ENCODE measurements around the gene FGFBP3. TPM values are rescaled to one million over a fixed set of nuclear protein-coding genes. Genes with fewer than 3 reads are reported as not detected.

FGFBP3 gene
- total RNA-seq, 3 donors from 2014 or later, result 0.59 to 1.1 (median 0.66) TPM

DNA sequence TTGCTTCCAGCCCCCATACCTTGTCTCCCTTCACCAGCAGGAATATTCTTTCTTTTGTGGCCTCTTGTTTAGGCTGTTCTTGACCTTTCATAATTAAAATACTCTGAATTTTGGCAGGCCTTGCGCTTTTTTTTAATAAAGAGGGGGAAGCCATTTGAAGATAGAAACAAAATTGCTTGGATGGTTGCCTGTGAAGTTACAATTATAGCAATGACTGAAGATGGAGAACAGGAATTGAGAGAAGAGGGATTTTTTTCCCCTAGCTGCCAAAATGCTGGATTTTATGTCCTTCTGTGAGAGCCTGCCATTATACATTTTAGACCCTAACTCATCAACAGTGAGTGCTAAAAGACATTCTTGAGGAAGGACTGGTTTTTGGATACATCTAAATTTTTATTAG is 24.8 kb downstream of the FGFBP3 start:
- DNase-seq (ENCODE audit: low spot score in 2 of 2), result no peak
- H3K4me3 ChIP-seq, result no peak overlapping the region
- no peaks in the 10 kb centered on the region for H3K27me3 ChIP-seq
- no peaks in the 10 kb centered on the region for H3K9me3 ChIP-seq
- H3K4me1 ChIP-seq, result no peaks in the 10 kb centered on the region
- no peak for TF ChIP-seq POLR2A (IDR thresholded peaks at IDR 0.05)
- TF ChIP-seq, protein P1, sequence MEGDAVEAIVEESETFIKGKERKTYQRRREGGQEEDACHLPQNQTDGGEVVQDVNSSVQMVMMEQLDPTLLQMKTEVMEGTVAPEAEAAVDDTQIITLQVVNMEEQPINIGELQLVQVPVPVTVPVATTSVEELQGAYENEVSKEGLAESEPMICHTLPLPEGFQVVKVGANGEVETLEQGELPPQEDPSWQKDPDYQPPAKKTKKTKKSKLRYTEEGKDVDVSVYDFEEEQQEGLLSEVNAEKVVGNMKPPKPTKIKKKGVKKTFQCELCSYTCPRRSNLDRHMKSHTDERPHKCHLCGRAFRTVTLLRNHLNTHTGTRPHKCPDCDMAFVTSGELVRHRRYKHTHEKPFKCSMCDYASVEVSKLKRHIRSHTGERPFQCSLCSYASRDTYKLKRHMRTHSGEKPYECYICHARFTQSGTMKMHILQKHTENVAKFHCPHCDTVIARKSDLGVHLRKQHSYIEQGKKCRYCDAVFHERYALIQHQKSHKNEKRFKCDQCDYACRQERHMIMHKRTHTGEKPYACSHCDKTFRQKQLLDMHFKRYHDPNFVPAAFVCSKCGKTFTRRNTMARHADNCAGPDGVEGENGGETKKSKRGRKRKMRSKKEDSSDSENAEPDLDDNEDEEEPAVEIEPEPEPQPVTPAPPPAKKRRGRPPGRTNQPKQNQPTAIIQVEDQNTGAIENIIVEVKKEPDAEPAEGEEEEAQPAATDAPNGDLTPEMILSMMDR (IDR thresholded peaks at IDR 0.05), result no peak
- H3K36me3 ChIP-seq, result no peaks in the 10 kb centered on the region
- intact Hi-C loops (cut with DNase I; ENCODE audit: low total_unique reads), result no loop called here
- peak overlapping the region; percentile 25 to 81 for H3K27ac ChIP-seq

DNA sequence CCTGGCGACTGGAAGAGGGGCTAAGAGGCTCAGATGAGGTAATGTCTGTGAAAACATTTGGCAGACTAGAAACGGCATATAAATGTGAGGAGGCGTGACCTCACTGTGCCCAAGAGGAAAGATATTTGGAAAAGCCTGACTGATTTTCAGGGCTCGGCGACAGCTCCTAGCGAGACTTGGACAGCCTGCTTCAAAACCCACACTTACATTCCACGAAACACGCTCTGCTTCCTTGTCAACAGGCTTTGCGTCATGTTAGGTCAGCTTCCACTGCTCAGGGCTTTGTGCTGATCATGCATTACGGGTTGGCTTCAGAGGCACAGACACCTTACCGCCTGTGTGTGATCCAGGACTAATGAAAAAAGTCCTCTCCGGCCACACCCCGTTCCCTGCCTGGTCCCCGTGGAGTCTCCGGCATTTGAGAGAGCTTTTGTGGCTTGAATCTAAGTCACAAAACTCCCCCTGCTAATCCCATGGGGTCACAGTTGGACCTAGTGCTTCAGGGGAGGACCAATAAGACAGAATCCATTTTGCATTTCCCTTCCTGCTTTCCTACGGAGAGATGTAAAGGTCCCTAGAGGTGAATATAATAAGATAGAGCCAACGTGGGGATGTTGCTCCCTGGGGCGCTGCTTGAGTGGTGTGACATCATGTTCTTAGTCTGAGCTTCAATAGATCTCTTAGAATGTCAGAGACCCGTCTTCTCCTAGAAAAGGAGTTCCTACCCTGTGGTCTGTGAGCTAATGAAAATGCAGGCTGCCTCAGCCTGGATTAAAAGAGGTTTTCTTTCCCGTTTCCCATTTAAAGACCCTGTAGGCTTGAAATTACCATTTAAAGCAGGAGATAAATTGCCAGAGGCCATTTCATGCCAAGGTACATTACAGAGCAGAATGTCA is 25.5 kb downstream of the FGFBP3 start:
- H3K36me3 ChIP-seq, result no peaks in the 10 kb centered on the region
- no peaks in the 10 kb centered on the region for H3K27me3 ChIP-seq
- peak overlapping the region; percentile 25 to 81 for H3K27ac ChIP-seq
- no peaks in the 10 kb centered on the region for H3K4me1 ChIP-seq
- peak overlapping the region in 2 of 3 donors; percentile 21 for H3K4me3 ChIP-seq
- peak; percentile 54 to 70 for DNase-seq (ENCODE audit: low spot score in 2 of 2)
- intact Hi-C loops (cut with DNase I; ENCODE audit: low total_unique reads), result no loop called here
- H3K9me3 ChIP-seq, result no peaks in the 10 kb centered on the region
- peak in 1 of 3 donors; percentile 48 for TF ChIP-seq POLR2AphosphoS5 (IDR thresholded peaks at IDR 0.05)
- no peak for TF ChIP-seq POLR2A (IDR thresholded peaks at IDR 0.05)

DNA sequence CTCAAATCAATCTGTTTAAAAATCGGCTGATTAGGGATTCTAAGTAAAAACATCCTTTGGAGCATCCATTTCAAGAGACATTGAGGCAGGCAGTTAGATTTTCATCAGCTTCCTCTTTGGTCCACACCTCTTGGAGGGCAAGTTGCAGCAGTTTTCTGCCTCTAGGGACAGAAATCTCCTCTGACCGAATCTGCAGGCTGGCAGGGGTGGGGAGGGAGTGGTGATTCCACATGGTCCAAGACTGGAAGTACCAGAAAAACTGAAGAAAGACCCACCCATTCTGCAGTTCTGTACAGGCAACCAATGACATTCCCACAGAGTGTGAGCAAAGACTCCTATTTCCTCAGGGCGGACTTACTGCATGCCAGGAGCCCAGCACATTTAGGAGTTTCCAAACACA is 29.0 kb downstream of the FGFBP3 start:
- no peak for DNase-seq (ENCODE audit: low spot score in 2 of 2)
- H3K27ac ChIP-seq, result no peak overlapping the region
- intact Hi-C loops (cut with DNase I; ENCODE audit: low total_unique reads), result no loop called here
- no peak overlapping the region for H3K4me3 ChIP-seq
- TF ChIP-seq POLR2AphosphoS5 (IDR thresholded peaks at IDR 0.05), result no peak
- TF ChIP-seq, protein P1 (IDR thresholded peaks at IDR 0.05), result no peak
- no peak for TF ChIP-seq POLR2A (IDR thresholded peaks at IDR 0.05)
- H3K4me1 ChIP-seq, result no peaks in the 10 kb centered on the region
- H3K27me3 ChIP-seq, result no peaks in the 10 kb centered on the region
- H3K36me3 ChIP-seq, result no peaks in the 10 kb centered on the region
- H3K9me3 ChIP-seq, result no peaks in the 10 kb centered on the region

DNA sequence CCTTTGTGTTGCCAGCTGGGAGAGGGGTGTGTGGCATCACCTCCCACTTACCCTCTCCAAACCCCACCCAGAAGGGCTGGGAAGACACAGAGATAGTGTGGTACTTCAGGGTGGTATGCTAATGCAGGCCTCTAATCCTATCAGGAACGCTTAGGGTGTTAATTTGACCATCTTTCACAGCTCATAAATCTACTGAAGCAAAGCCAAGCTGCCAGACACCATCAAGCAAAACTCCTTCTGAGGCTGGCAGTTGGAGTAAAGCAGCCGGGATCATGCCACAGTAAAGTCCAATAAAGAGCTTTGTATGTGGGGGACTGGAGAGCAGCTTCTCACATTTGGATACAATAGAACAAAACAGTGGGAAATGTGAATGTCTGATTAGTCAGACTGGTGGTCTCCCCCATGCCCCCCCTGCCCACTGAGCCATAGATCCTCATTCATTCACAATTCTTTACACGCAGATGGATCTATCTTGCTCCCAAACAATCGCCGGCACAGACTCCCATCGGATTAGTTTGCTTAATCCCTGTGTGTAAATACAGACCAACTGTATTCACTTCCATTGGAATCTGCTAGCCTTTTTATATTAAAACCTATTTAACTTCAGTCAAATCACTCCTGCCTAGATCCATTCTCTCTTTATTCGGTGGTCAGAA is 29.6 kb downstream of the FGFBP3 start:
- no peaks in the 10 kb centered on the region for H3K4me1 ChIP-seq
- H3K27ac ChIP-seq, result no peak overlapping the region
- no peaks in the 10 kb centered on the region for H3K36me3 ChIP-seq
- no peak overlapping the region for H3K4me3 ChIP-seq
- TF ChIP-seq, protein P1 (IDR thresholded peaks at IDR 0.05), result no peak
- TF ChIP-seq POLR2A (IDR thresholded peaks at IDR 0.05) (no peak), POLR2AphosphoS5 (IDR thresholded peaks at IDR 0.05) (no peak)
- H3K9me3 ChIP-seq, result no peaks in the 10 kb centered on the region
- no peaks in the 10 kb centered on the region for H3K27me3 ChIP-seq
- intact Hi-C loops (cut with DNase I; ENCODE audit: low total_unique reads), result no loop called here
- DNase-seq (ENCODE audit: low spot score in 2 of 2), result no peak

DNA sequence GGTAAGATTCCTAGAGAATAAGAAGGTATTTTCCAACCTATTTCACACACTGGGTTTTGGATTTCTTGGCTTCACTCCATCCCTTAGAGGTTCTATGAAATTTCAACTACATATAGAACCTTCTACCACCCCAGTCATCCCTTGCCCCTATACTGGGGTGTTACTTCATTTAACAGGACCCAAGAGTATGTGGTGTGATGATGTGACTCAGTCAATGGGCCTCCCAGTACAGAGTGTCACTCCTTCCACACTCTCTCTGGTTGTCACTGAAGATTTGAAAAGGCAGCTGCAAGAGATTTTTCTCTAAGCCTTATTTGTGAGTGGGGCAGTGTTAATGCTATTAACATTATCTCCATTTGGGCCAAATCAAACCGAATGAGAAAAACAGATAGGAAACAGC is 33.5 kb downstream of the FGFBP3 start:
- Histone ChIP-seq H3K4me1 (no peaks in the 10 kb centered on the region), H3K4me3 (no peak overlapping the region), H3K27ac (no peak overlapping the region), H3K36me3 (no peaks in the 10 kb centered on the region), H3K27me3 (no peaks in the 10 kb centered on the region), H3K9me3 (no peaks in the 10 kb centered on the region)
- TF ChIP-seq POLR2A (IDR thresholded peaks at IDR 0.05) (no peak), POLR2AphosphoS5 (IDR thresholded peaks at IDR 0.05) (no peak)
- TF ChIP-seq, protein P1 (IDR thresholded peaks at IDR 0.05), result no peak
- intact Hi-C loops (cut with DNase I; ENCODE audit: low total_unique reads), result no loop called here
- no peak for DNase-seq (ENCODE audit: low spot score in 2 of 2)
